SU-DHL-6 (cell line): ENCODE data around the gene EIF2AK3.
"Not testable (repeated sequence)": the region's sequence is repeated elsewhere in the genome, so short reads cannot be mapped to it uniquely, and the experiment has no call there.

ENCODE experiments used
- H2AFZ ChIP-seq: fragments of 200-600 bp; sonication (generic); 2 replicates; pipeline ENCODE4 v1.6.1; 2014; ENCODE audit warnings: low read depth, mild to moderate bottlenecking, moderate library complexity, mixed read lengths, antibody characterized with exemption, low read length; ENCODE audit not compliant: severe bottlenecking
- H3F3A ChIP-seq: fragments of 200-600 bp; shearing (Covaris generic); 2 replicates; pipeline ENCODE4 v1.6.0; 2016; ENCODE audit warnings: antibody characterized with exemption, mild to moderate bottlenecking; ENCODE audit not compliant: insufficient read depth
- H3K27ac ChIP-seq: fragments of 200-600 bp; sonication (generic); 2 replicates; pipeline ENCODE4 v1.5.1; 2016; ENCODE audit warnings: low read depth, mild to moderate bottlenecking, low read length, moderate library complexity, mixed read lengths
- H3K27me3 ChIP-seq: fragments of 200-600 bp; sonication (generic), shearing (Covaris generic); 2 replicates; pipeline ENCODE4 v1.6.0; 2014; ENCODE audit warnings: mild to moderate bottlenecking, low read length
- H3K36me3 ChIP-seq: fragments of 200-600 bp; sonication (generic); 2 replicates; pipeline ENCODE4 v1.6.1; 2014; ENCODE audit warnings: mild to moderate bottlenecking, low read length, mixed read lengths
- H3K4me2 ChIP-seq: fragments of 300-600, 200-600 bp; shearing (Covaris generic), sonication (generic); 2 replicates; pipeline ENCODE4 v1.6.0; 2014; ENCODE audit warnings: low read length, low read depth, mild to moderate bottlenecking; ENCODE audit not compliant: poor library complexity, severe bottlenecking
- H3K4me3 ChIP-seq: fragments of 200-600 bp; sonication (generic); 2 replicates; pipeline ENCODE4 v1.5.1; 2014; ENCODE audit warnings: antibody characterized with exemption, low read length, mild to moderate bottlenecking, mixed read lengths; ENCODE audit not compliant: insufficient read depth, poor library complexity, severe bottlenecking
- H3K79me2 ChIP-seq: fragments of 200-600 bp; sonication (generic); 2 replicates; pipeline ENCODE4 v1.6.1; 2014; ENCODE audit warnings: mild to moderate bottlenecking, low read length, moderate library complexity; ENCODE audit not compliant: insufficient read depth
- H3K9ac ChIP-seq: fragments of 200-600 bp; sonication (generic); 2 replicates; pipeline ENCODE4 v1.7.0; 2014; ENCODE audit warnings: mild to moderate bottlenecking, low read length
- H3K9me2 ChIP-seq: fragments of 200-600 bp; sonication (generic); replicated peaks from 2 replicates; pipeline ENCODE4 v1.6.1; 2014; ENCODE audit warnings: low read length; ENCODE audit not compliant: insufficient read depth
- H3K9me3 ChIP-seq: fragments of 200-600 bp; sonication (generic); 2 replicates; pipeline ENCODE4 v1.6.1; 2014; ENCODE audit warnings: low read length, mixed read lengths; ENCODE audit not compliant: insufficient read depth
- H4K20me1 ChIP-seq: fragments of 200-600 bp; sonication (generic); 2 replicates; pipeline ENCODE4 v1.6.1; 2014; ENCODE audit warnings: low read depth, mild to moderate bottlenecking, antibody characterized with exemption, low read length, moderate library complexity, mixed read lengths
- CTCF ChIP-seq: fragments of 200-600 bp; sonication (generic); IDR thresholded peaks from one replicate; pipeline ENCODE4 v1.5.1; 2017; ENCODE audit warnings: antibody characterized with exemption, mild to moderate bottlenecking, low read length, moderate library complexity; ENCODE audit not compliant: insufficient read depth, poor library complexity, severe bottlenecking
- EZH2phosphoT487 ChIP-seq: fragments of 200-600 bp; sonication (generic), shearing (Covaris generic); conservative IDR thresholded peaks from 2 replicates; pipeline ENCODE4 v1.6.1; 2018; ENCODE audit warnings: mild to moderate bottlenecking, antibody characterized with exemption, low read length, moderate library complexity, mixed read lengths

The EIF2AK3 gene

DNA sequence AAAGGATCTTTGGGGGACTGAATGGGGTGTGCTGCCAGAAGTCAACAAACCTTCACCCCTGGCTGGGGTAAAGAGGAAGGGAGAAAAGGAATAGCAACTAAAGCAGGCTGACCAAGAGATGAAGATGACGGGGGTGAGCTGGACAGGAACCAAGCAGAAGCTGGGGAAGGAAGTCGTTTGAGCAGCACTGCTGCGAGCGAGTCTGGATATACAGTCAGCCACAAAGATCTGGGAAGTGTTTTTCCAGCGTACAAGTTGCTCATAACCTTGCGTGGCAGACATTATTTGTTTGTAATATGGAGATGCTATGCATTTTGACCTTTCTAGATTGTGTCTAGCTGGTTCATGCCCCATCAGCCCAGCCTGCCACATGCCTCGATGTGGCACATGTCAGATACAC, 71.2 kb downstream of the EIF2AK3 start:
- H3K9ac ChIP-seq = no peak overlapping the region
- H3K79me2 ChIP-seq = no peaks in the 10 kb centered on the region
- no peak overlapping the region for H3K27ac ChIP-seq
- H3K4me2 ChIP-seq = no peak overlapping the region
- H3F3A ChIP-seq = peaks cover 10% of the 10 kb centered on the region; the same call in 1 of the 2 replicates
- H3K27me3 ChIP-seq = no peaks in the 10 kb centered on the region
- no peaks in the 10 kb centered on the region for H3K9me2 ChIP-seq
- no peaks in the 10 kb centered on the region for H4K20me1 ChIP-seq
- peaks cover 26% of the 10 kb centered on the region; the same call in 1 of the 2 replicates for H3K36me3 ChIP-seq
- no peak overlapping the region for H3K4me3 ChIP-seq
- no peaks in the 10 kb centered on the region for H3K9me3 ChIP-seq
- no peak overlapping the region for H2AFZ ChIP-seq
- no peak for TF ChIP-seq CTCF
- no peak for TF ChIP-seq EZH2phosphoT487

DNA sequence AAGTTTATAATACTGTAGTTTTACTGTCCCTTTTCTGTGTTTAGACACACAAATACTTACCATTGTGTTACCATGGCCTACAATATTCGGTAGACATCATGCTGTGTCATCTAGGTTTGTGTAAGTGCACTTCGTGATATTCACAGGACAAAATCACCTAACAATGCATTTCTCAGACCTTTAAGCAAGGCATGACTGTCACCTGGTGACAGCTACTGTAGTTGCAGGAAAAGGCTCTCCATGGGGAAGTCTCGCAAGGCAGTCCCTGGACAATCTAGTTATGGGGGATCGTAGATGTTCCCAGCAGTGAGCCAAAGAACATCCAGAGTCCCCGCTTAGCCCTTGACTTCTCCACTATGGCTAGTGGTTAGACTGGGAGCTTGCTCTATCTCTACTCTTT, 73.1 kb downstream of the EIF2AK3 start:
- Histone ChIP-seq H3K4me3 (no peak overlapping the region), H3K27ac (no peak overlapping the region), H2AFZ (no peak overlapping the region), H3K27me3 (no peaks in the 10 kb centered on the region), H3F3A (peaks cover 10% of the 10 kb centered on the region; the same call in 1 of the 2 replicates), H3K9ac (no peak overlapping the region), H4K20me1 (no peaks in the 10 kb centered on the region), H3K4me2 (no peak overlapping the region), H3K9me2 (no peaks in the 10 kb centered on the region), H3K79me2 (no peaks in the 10 kb centered on the region), H3K9me3 (no peaks in the 10 kb centered on the region), H3K36me3 (peaks cover 26% of the 10 kb centered on the region; the same call in 1 of the 2 replicates)
- TF ChIP-seq CTCF (no peak), EZH2phosphoT487 (no peak)

- no peak overlapping the region for H3K4me3 ChIP-seq
These were observed 77.5 kb downstream of the EIF2AK3 start for GRCh38 chr2:88549616-88550292.

DNA sequence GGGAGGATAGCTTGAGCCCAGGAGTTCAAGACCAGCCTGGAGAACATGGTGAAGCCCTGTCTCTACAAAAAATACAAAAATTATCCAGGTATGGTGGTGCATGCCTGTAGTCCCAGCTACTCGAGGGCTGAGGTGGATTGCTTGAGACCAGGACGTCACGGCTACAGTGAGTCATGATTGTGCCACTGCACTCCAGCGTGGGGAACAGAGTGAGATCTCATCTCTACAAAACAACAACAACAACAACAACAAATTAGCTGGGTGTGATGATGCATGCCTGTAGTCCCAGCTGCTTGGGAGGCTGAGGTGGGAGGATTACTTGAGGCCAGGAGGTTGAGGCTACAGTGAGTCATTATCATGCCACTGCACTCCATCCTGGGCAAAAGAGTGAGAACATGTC, 81.0 kb downstream of the EIF2AK3 start:
- not testable (repeated sequence) for H2AFZ ChIP-seq, H3K9ac ChIP-seq, H3K9me2 ChIP-seq, H3K27me3 ChIP-seq, H3K79me2 ChIP-seq, H3K27ac ChIP-seq, H3K4me2 ChIP-seq, H3K36me3 ChIP-seq, H3F3A ChIP-seq, H3K9me3 ChIP-seq, H4K20me1 ChIP-seq, H3K4me3 ChIP-seq

More at GRCh38 chr2:88549616-88550292, 77.5 kb downstream of the EIF2AK3 start:
- Histone ChIP-seq H3K27ac (no peak overlapping the region), H3K36me3 (no peaks in the 10 kb centered on the region), H3K9me3 (no peaks in the 10 kb centered on the region), H3K9me2 (no peaks in the 10 kb centered on the region), H3K4me2 (no peak overlapping the region), H3K9ac (no peak overlapping the region), H3F3A (no peaks in the 10 kb centered on the region), H4K20me1 (no peaks in the 10 kb centered on the region), H3K79me2 (no peaks in the 10 kb centered on the region), H3K27me3 (no peaks in the 10 kb centered on the region), H2AFZ (no peak overlapping the region)
- no peak for TF ChIP-seq EZH2phosphoT487
